SK-N-SH (cell line): Measurements from ENCODE around the gene BRD9. TPM values are rescaled to one million over a fixed set of nuclear protein-coding genes. Genes with fewer than 3 reads are reported as not detected.

Experiments used
- CTCF ChIA-PET: fragments of 300-600, 350-600 bp; formaldehyde crosslinking; extraction: SDS; loops from one replicate; lab custom pipeline; 2021; lab: Yijun Ruan, JAX
- POLR2A ChIA-PET: fragments of 350-600 bp; sonication (Branson Sonifier 250); formaldehyde crosslinking; extraction: SDS; loops from one replicate; lab custom pipeline; 2020; ENCODE audit warnings: antibody characterized with exemption, inconsistent platforms; lab: Yijun Ruan, JAX
- DNase-seq: peaks from one replicate; pipeline ENCODE4 v3.0.0; 2012
- H2AFZ ChIP-seq: fragments of 200-600 bp; sonication (generic); 2 replicates; pipeline ENCODE4 v1.8.1; 2016; ENCODE audit warnings: antibody characterized with exemption, mild to moderate bottlenecking, low read depth
- H3F3A ChIP-seq: fragments of 200-600 bp; sonication (generic); replicated peaks from 2 replicates; pipeline ENCODE3; 2016; ENCODE audit warnings: antibody characterized with exemption, mild to moderate bottlenecking; ENCODE audit not compliant: insufficient read depth
- H3K27ac ChIP-seq, 2 experiments: fragments of 200-500 bp in 1 of 2; fragments of 200-600 bp in 1 of 2; sonication (Bioruptor generic) in 1 of 2; sonication (generic), shearing (Covaris generic) in 1 of 2; 2 replicates each; pipeline versions ENCODE4 v1.5.1 to v1.6.1; 2014 to 2016; ENCODE audit warnings: low read depth in 2 of 2, inconsistent platforms in 1 of 2, low read length in 1 of 2, mild to moderate bottlenecking in 1 of 2, mixed read lengths in 1 of 2
- H3K27me3 ChIP-seq: fragments of 200-600 bp; sonication (generic), shearing (Covaris generic); 2 replicates; pipeline ENCODE4 v1.6.1; 2016; ENCODE audit warnings: mixed run types; ENCODE audit not compliant: insufficient read depth
- H3K36me3 ChIP-seq, 2 experiments: fragments of 200-500 bp in 1 of 2; fragments of 200-600 bp in 1 of 2; sonication (Bioruptor generic) in 1 of 2; sonication (generic) in 1 of 2; replicated peaks in 1 of 2; 2 replicates each; pipeline versions ENCODE3 to v1.5.1; 2014 to 2016; ENCODE audit warnings: low read length in 1 of 2, mild to moderate bottlenecking in 1 of 2; ENCODE audit not compliant: insufficient read depth in 2 of 2, control insufficient read depth in 1 of 2
- H3K4me1 ChIP-seq, 2 experiments: fragments of 200-500 bp in 1 of 2; fragments of 200-600 bp in 1 of 2; sonication (Bioruptor generic) in 1 of 2; sonication (generic), shearing (Covaris generic) in 1 of 2; 2 replicates each; pipeline versions ENCODE4 v1.5.1 to v1.6.1; 2014 to 2016; ENCODE audit warnings: low read depth in 1 of 2, low read length in 1 of 2, mixed run types in 1 of 2; ENCODE audit not compliant: insufficient read depth in 2 of 2, control insufficient read depth in 1 of 2
- H3K4me2 ChIP-seq: fragments of 200-600 bp; sonication (generic), shearing (Covaris generic); 2 replicates; pipeline ENCODE4 v1.6.1; 2017; ENCODE audit warnings: mixed run types
- H3K4me3 ChIP-seq, 2 experiments: fragments of 200-500 bp in 1 of 2; fragments of 200-600 bp in 1 of 2; sonication (Bioruptor generic) in 1 of 2; sonication (generic), shearing (Covaris generic) in 1 of 2; 2 replicates each; pipeline versions ENCODE4 v1.5.1 to v1.8.1; 2014 to 2016; ENCODE audit warnings: low read depth in 2 of 2, inconsistent platforms in 1 of 2, low read length in 1 of 2, mild to moderate bottlenecking in 1 of 2, mixed read lengths in 1 of 2, moderate library complexity in 1 of 2
- H3K79me2 ChIP-seq: fragments of 200-600 bp; sonication (generic); 2 replicates; pipeline ENCODE4 v1.8.1; 2017; ENCODE audit warnings: mild to moderate bottlenecking; ENCODE audit not compliant: insufficient read depth
- H3K9ac ChIP-seq: fragments of 200-600 bp; sonication (generic); 2 replicates; pipeline ENCODE4 v1.6.1; 2017; ENCODE audit warnings: mixed run types
- H3K9me2 ChIP-seq: fragments of 200-600 bp; sonication (generic); 2 replicates; pipeline ENCODE4 v1.6.1; 2017; ENCODE audit warnings: mixed run types
- H3K9me3 ChIP-seq: fragments of 200-600 bp; sonication (generic); 2 replicates; pipeline ENCODE4 v1.6.1; 2017; ENCODE audit warnings: mixed run types, mild to moderate bottlenecking, moderate library complexity
- H4K20me1 ChIP-seq: fragments of 200-600 bp; sonication (generic); 2 replicates; pipeline ENCODE4 v1.6.1; 2017; ENCODE audit warnings: mild to moderate bottlenecking, mixed run types; ENCODE audit not compliant: insufficient read depth
- ELF1 ChIP-seq: IDR thresholded peaks from 2 replicates; pipeline ENCODE4 v1.4.0; 2012
- EP300 ChIP-seq, 2 experiments: IDR thresholded peaks; 2 replicates each; pipeline versions ENCODE4 v1.4.0 to v1.6.1; 2012; ENCODE audit warnings: borderline replicate concordance in 1 of 2, low read depth in 1 of 2, low read length in 1 of 2
- FOXJ3 ChIP-seq: sonication (generic); formaldehyde crosslinking; IDR thresholded peaks from 2 replicates; pipeline ENCODE4 v1.5.1; 2020; ENCODE audit warnings: mild to moderate bottlenecking, missing genetic modification reagents
- GABPA ChIP-seq: IDR thresholded peaks from 2 replicates; pipeline ENCODE4 v1.4.0; 2012; ENCODE audit warnings: low read depth, mild to moderate bottlenecking
- NFIC ChIP-seq: IDR thresholded peaks from 2 replicates; pipeline ENCODE4 v1.4.0; 2012; ENCODE audit warnings: borderline replicate concordance
- NRF1 ChIP-seq: IDR thresholded peaks from 2 replicates; pipeline ENCODE4 v1.6.1; 2012; ENCODE audit warnings: low read depth, mild to moderate bottlenecking, low read length
- POLR2AphosphoS5 ChIP-seq: IDR thresholded peaks from 2 replicates; pipeline ENCODE4 v1.6.1; 2012; ENCODE audit warnings: low read depth, low read length
- SMC3 ChIP-seq: IDR thresholded peaks from 2 replicates; pipeline ENCODE4 v1.6.1; 2012; ENCODE audit warnings: low read depth, low read length, improper control_type of control experiment
- TAF1 ChIP-seq: IDR thresholded peaks from 2 replicates; pipeline ENCODE4 v1.6.1; 2012; ENCODE audit warnings: low read depth, mild to moderate bottlenecking, low read length, moderate library complexity, borderline replicate concordance
- TCF12 ChIP-seq: IDR thresholded peaks from 2 replicates; pipeline ENCODE4 v1.4.0; 2012
- TEAD4 ChIP-seq: IDR thresholded peaks from 2 replicates; pipeline ENCODE4 v1.4.0; 2012; ENCODE audit warnings: mild to moderate bottlenecking, borderline replicate concordance; ENCODE audit not compliant: insufficient read depth
- WGBS: methylation state at CpG from one replicate; pipeline ENCODE4 v1.1.6; 2017; ENCODE audit warnings: low lambda C conversion rate; 5-methylcytosine and 5-hydroxymethylcytosine counted together
- polyA plus RNA-seq, 3 experiments: library from polyadenylated mRNA; depleted of rRNA; stranded (reverse); fragments of >200 nt; gene quantifications; 2 replicates each; pipeline ENCODE4 v1.2.3, GENCODE V29; 2012
- TF ChIP-seq, protein P1 (sequence below): IDR thresholded peaks from 2 replicates; pipeline ENCODE4 v1.4.0; 2012; ENCODE audit warnings: low read depth
- TF ChIP-seq, protein P2 (sequence below): IDR thresholded peaks from 2 replicates; pipeline ENCODE4 v1.4.0; 2012; ENCODE audit warnings: low read depth, borderline replicate concordance
- TF ChIP-seq, protein P3 (sequence below): IDR thresholded peaks from 2 replicates; pipeline ENCODE4; 2012

BRD9 gene
- polyA plus RNA-seq, 1 of the 3 experiments (the other 2 are of a cell fraction): 19.5 TPM

DNA sequence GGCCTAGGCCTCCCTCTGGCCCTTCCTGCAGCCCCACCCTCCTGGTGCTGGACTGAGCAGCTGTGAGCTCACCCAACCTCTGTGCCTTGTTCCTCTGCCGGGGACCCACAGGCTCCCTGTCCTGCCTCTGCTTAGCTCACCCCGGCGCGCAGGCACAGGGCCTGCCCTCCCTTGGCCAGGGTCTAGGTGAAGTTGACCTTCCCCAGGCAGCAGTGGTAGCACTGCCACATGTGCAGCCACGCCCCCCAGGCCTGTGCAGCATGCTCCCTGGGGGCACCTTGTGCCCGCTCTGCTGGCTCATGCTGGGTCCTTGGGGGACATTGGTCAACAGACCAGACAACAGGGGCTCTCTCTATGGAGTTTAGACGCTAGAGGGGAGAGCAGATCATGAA is 18.2 kb upstream of the BRD9 start (continued):
- TF ChIP-seq, protein P1, sequence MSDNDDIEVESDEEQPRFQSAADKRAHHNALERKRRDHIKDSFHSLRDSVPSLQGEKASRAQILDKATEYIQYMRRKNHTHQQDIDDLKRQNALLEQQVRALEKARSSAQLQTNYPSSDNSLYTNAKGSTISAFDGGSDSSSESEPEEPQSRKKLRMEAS: no peak
- TF ChIP-seq SMC3 (no peak), EP300 (IDR thresholded peaks at IDR 0.05; ENCODE audit: borderline replicate concordance in 1 of 2, low read depth in 1 of 2, low read length in 1 of 2) (no peak), NRF1 (no peak), TCF12 (no peak)
- TF ChIP-seq, all 33 proteins: peak for 0

DNA sequence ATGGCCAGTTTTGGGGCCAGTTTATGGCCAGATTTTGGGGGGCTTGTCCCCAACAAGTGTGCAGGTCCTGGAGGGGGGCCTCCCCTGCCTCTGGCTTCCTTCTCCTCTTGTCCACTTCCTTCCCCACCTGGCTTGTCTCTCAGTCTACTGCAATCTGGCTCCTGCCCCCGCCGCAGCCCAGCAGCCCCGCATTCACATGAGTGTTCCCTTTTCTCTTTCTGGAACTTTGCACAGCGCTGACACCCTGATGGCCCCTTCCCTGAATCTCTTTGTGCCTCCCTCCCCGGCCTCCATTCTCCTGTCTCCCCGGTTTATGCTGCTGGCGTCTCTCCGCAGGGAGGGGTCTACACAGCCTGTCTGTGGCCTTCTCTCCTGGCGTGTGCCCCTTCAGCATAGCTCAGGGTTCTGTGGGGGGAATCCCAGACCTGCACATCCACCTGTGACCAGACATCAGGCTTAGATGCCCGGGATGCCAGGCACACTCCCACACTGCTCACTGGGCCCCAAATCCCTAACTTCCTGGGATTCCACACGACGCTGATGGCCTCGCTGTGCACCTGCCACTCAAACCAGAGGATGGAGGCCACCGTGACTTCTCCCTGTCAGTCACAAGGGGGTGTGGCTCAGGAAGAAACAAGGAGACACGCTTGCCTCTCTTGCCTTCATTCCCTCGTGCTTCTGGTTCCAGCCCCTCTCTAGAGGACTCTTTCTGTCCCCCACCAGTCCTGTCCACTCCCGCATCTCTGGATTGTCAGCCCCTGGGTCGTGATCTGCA is 17.6 kb upstream of the BRD9 start:
- H3K27me3 ChIP-seq: no peaks in the 10 kb centered on the region
- H3K4me1 ChIP-seq: peaks cover 0 to 8% of the 10 kb centered on the region in 2 experiments; a peak in 2 of 4 replicates
- ChIA-PET POLR2A (no interaction called here), CTCF (interaction anchor here (0.7 to 1.4 kb wide), 3 partner anchors 14 to 735 kb away, joined by 3 read pairs; no protein-coding TSS in a partner anchor)
- no peak overlapping the region for H3K4me2 ChIP-seq
- H3K36me3 ChIP-seq: peaks cover 6 to 47% of the 10 kb centered on the region in 2 experiments
- DNase-seq: no peak
- H2AFZ ChIP-seq: no peak overlapping the region
- H3K9me3 ChIP-seq: no peaks in the 10 kb centered on the region
- no peak overlapping the region for H3K4me3 ChIP-seq
- peaks cover 11% of the 10 kb centered on the region; the same call in 1 of the 2 replicates for H3K79me2 ChIP-seq
- no peak overlapping the region for H3K9ac ChIP-seq
- H3K9me2 ChIP-seq: no peaks in the 10 kb centered on the region
- WGBS: 96% methylated on average over 17 of the region's 18 CpGs
- no peaks in the 10 kb centered on the region for H4K20me1 ChIP-seq
- H3F3A ChIP-seq: peaks cover 13% of the 10 kb centered on the region
- no peak overlapping the region for H3K27ac ChIP-seq
- TF ChIP-seq, protein P2, sequence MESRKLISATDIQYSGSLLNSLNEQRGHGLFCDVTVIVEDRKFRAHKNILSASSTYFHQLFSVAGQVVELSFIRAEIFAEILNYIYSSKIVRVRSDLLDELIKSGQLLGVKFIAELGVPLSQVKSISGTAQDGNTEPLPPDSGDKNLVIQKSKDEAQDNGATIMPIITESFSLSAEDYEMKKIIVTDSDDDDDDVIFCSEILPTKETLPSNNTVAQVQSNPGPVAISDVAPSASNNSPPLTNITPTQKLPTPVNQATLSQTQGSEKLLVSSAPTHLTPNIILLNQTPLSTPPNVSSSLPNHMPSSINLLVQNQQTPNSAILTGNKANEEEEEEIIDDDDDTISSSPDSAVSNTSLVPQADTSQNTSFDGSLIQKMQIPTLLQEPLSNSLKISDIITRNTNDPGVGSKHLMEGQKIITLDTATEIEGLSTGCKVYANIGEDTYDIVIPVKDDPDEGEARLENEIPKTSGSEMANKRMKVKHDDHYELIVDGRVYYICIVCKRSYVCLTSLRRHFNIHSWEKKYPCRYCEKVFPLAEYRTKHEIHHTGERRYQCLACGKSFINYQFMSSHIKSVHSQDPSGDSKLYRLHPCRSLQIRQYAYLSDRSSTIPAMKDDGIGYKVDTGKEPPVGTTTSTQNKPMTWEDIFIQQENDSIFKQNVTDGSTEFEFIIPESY: no peak
- TF ChIP-seq, protein P1: no peak
- TF ChIP-seq, protein P3, sequence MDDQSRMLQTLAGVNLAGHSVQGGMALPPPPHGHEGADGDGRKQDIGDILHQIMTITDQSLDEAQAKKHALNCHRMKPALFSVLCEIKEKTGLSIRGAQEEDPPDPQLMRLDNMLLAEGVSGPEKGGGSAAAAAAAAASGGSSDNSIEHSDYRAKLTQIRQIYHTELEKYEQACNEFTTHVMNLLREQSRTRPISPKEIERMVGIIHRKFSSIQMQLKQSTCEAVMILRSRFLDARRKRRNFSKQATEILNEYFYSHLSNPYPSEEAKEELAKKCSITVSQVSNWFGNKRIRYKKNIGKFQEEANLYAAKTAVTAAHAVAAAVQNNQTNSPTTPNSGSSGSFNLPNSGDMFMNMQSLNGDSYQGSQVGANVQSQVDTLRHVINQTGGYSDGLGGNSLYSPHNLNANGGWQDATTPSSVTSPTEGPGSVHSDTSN: no peak
- no peak for TF ChIP-seq TAF1
- no peak for TF ChIP-seq POLR2AphosphoS5

DNA sequence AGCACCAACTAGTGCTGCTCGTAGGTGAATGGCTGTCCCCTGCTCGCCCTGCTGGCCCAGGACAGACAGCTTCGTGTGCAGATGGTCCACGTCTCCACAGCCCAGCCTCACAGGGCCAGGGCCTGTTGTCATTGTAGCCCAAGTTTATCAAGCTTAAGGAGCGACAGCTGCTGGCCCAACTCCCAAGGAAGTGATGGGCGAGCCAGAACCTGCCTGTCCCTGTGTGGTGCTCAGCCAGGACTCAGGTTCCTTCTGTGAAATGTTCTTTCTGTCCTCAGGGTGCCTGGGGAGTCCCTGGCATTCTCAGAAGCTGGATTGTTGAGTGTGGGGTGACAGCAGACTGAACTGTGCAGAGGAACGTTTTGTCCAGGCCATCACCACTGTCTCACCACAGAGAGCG is 16.5 kb upstream of the BRD9 start:
- Histone ChIP-seq H3K36me3 (peaks cover 9 to 47% of the 10 kb centered on the region in 2 experiments), H3K9me2 (no peaks in the 10 kb centered on the region), H3K27me3 (no peaks in the 10 kb centered on the region), H3K27ac (no peak overlapping the region), H2AFZ (no peak overlapping the region), H3K9me3 (no peaks in the 10 kb centered on the region), H3K9ac (no peak overlapping the region), H3K4me1 (peaks cover 0 to 8% of the 10 kb centered on the region in 2 experiments; a peak in 2 of 4 replicates), H3K4me2 (no peak overlapping the region), H3F3A (peaks cover 13% of the 10 kb centered on the region), H3K4me3 (no peak overlapping the region), H4K20me1 (no peaks in the 10 kb centered on the region), H3K79me2 (peaks cover 3% of the 10 kb centered on the region; the same call in 1 of the 2 replicates)
- 90% methylated on average over 7 of the region's 8 CpGs for WGBS
- ChIA-PET POLR2A (no interaction called here), CTCF (interaction anchor here (1.0 to 2.8 kb wide), 3 partner anchors 15 to 736 kb away, joined by 3 to 9 read pairs (median 4); no protein-coding TSS in a partner anchor)
- DNase-seq: no peak
- TF ChIP-seq TEAD4 (no peak), NFIC (no peak), ELF1 (no peak), GABPA (no peak), TCF12 (no peak), FOXJ3 (CRISPR knock-in tag) (no peak), POLR2AphosphoS5 (no peak)
- TF ChIP-seq, protein P2: no peak
